SJSA1 (cell line): ENCODE results near the gene CCDC154. TPM values are rescaled to one million over a fixed set of nuclear protein-coding genes. Genes with fewer than 3 reads are reported as not detected.

Experiments
- DNase-seq, 2 experiments: peaks; one replicate each; pipeline ENCODE4 v3.0.0-alpha.2; 2015 to 2020; ENCODE audit warnings: low spot score in 2 of 2, low read depth in 1 of 2
- H3K27ac ChIP-seq: fragments of 250-450 bp; sonication (Bioruptor Pico); 2 replicates; pipeline ENCODE4 v1.5.1; 2020; ENCODE audit warnings: mild to moderate bottlenecking, moderate library complexity
- H3K27me3 ChIP-seq: fragments of 250-450 bp; sonication (Bioruptor Pico); replicated peaks from 2 replicates; pipeline ENCODE4 v1.5.1; 2020; ENCODE audit warnings: mild to moderate bottlenecking, moderate library complexity
- H3K36me3 ChIP-seq: fragments of 250-450 bp; sonication (Bioruptor Pico); 2 replicates; pipeline ENCODE4 v1.5.1; 2020; ENCODE audit warnings: mild to moderate bottlenecking
- H3K4me1 ChIP-seq: fragments of 250-450 bp; sonication (Bioruptor Pico); replicated peaks from 2 replicates; pipeline ENCODE4 v1.6.1; 2021; ENCODE audit warnings: mild to moderate bottlenecking
- H3K4me3 ChIP-seq: fragments of 250-450 bp; sonication (Bioruptor Pico); 2 replicates; pipeline ENCODE4 v1.5.1; 2020; ENCODE audit warnings: mild to moderate bottlenecking
- H3K9me3 ChIP-seq: fragments of 250-450 bp; sonication (Bioruptor Pico); replicated peaks from 2 replicates; pipeline ENCODE4 v1.5.1; 2020; ENCODE audit warnings: mild to moderate bottlenecking
- total RNA-seq: library from RNA; depleted of rRNA; stranded (reverse); fragments of >200 nt; shearing (Covaris generic); gene quantifications from 2 replicates; pipeline ENCODE4 v1.2.3, GENCODE V29; 2014

Gene CCDC154
- total RNA-seq, 1 experiment from 2014 or later: not detected

- H3K4me1 ChIP-seq: no peaks in the 10 kb centered on the region
These were observed 11.1 kb downstream of the CCDC154 start for GRCh38 chr16:1433263-1433560.

GRCh38 chr16:1432388-1433262, 11.7 kb downstream of the CCDC154 start:
- Histone ChIP-seq H3K9me3 (no peaks in the 10 kb centered on the region), H3K36me3 (no peaks in the 10 kb centered on the region), H3K27ac (no peak overlapping the region), H3K27me3 (peaks cover 23% of the 10 kb centered on the region), H3K4me3 (no peak overlapping the region), H3K4me1 (no peaks in the 10 kb centered on the region)
- no peak for DNase-seq

More at GRCh38 chr16:1433263-1433560, 11.1 kb downstream of the CCDC154 start:
- no peaks in the 10 kb centered on the region for H3K36me3 ChIP-seq
- H3K27ac ChIP-seq: no peak overlapping the region
- H3K4me3 ChIP-seq: no peak overlapping the region
- H3K9me3 ChIP-seq: no peaks in the 10 kb centered on the region
- DNase-seq: no peak
- H3K27me3 ChIP-seq: peaks cover 23% of the 10 kb centered on the region

- no peak for DNase-seq
- Histone ChIP-seq H3K27me3 (peaks cover 23% of the 10 kb centered on the region), H3K27ac (no peak overlapping the region), H3K36me3 (no peaks in the 10 kb centered on the region), H3K4me3 (no peak overlapping the region), H3K4me1 (no peaks in the 10 kb centered on the region), H3K9me3 (no peaks in the 10 kb centered on the region)
These were observed 12.7 kb downstream of the CCDC154 start for GRCh38 chr16:1431497-1432270.

GRCh38 chr16:1430759-1431496, 13.4 kb downstream of the CCDC154 start, which contains the start of gene PERCC1:
Gene PERCC1, plus strand, starts transcription at chr16:1431078. Its CDS starts 1,516 bp downstream, at chr16:1432594.
- H3K36me3 ChIP-seq: no peaks in the 10 kb centered on the region
- DNase-seq: no peak
- peaks cover 23% of the 10 kb centered on the region for H3K27me3 ChIP-seq
- no peaks in the 10 kb centered on the region for H3K9me3 ChIP-seq
- no peaks in the 10 kb centered on the region for H3K4me1 ChIP-seq
- no peak within 1 kb of the TSS for H3K27ac ChIP-seq
- no peak within 1 kb of the TSS for H3K4me3 ChIP-seq

GRCh38 chr16:1430214-1430758, 14.1 kb downstream of the CCDC154 start:
- Histone ChIP-seq H3K27me3 (peaks cover 23% of the 10 kb centered on the region), H3K4me1 (no peaks in the 10 kb centered on the region), H3K4me3 (no peak overlapping the region), H3K27ac (no peak overlapping the region), H3K36me3 (no peaks in the 10 kb centered on the region), H3K9me3 (no peaks in the 10 kb centered on the region)
- no peak for DNase-seq

GRCh38 chr16:1429631-1430030, 14.7 kb downstream of the CCDC154 start:
- no peak for DNase-seq
- Histone ChIP-seq H3K27ac (no peak overlapping the region), H3K27me3 (peaks cover 23% of the 10 kb centered on the region), H3K4me3 (no peak overlapping the region), H3K4me1 (no peaks in the 10 kb centered on the region), H3K9me3 (no peaks in the 10 kb centered on the region), H3K36me3 (no peaks in the 10 kb centered on the region)

- H3K4me1 ChIP-seq: no peaks in the 10 kb centered on the region
- DNase-seq: no peak
- H3K9me3 ChIP-seq: no peaks in the 10 kb centered on the region
- no peaks in the 10 kb centered on the region for H3K36me3 ChIP-seq
- peaks cover 23% of the 10 kb centered on the region for H3K27me3 ChIP-seq
- no peak overlapping the region for H3K27ac ChIP-seq
- H3K4me3 ChIP-seq: no peak overlapping the region
These were observed 15.3 kb downstream of the CCDC154 start for GRCh38 chr16:1429012-1429411.

- Histone ChIP-seq H3K36me3 (no peaks in the 10 kb centered on the region), H3K4me3 (no peak overlapping the region), H3K27ac (no peak overlapping the region), H3K4me1 (no peaks in the 10 kb centered on the region), H3K27me3 (peaks cover 23% of the 10 kb centered on the region), H3K9me3 (no peaks in the 10 kb centered on the region)
- no peak for DNase-seq
These were observed 15.8 kb downstream of the CCDC154 start for GRCh38 chr16:1428511-1428910.

GRCh38 chr16:1427473-1428461, 16.6 kb downstream of the CCDC154 start:
- no peak overlapping the region for H3K4me3 ChIP-seq
- H3K9me3 ChIP-seq: no peaks in the 10 kb centered on the region
- H3K4me1 ChIP-seq: no peaks in the 10 kb centered on the region
- DNase-seq: no peak
- peaks cover 16% of the 10 kb centered on the region; the same call in 1 of the 2 replicates for H3K27me3 ChIP-seq
- H3K27ac ChIP-seq: no peak overlapping the region
- H3K36me3 ChIP-seq: no peaks in the 10 kb centered on the region

- Histone ChIP-seq H3K36me3 (no peaks in the 10 kb centered on the region), H3K27me3 (peaks cover 8% of the 10 kb centered on the region; the same call in 1 of the 2 replicates)
These were observed 17.5 kb downstream of the CCDC154 start for GRCh38 chr16:1426734-1427471.

GRCh38 chr16:1425616-1426370, 18.6 kb downstream of the CCDC154 start:
- Histone ChIP-seq H3K4me3 (no peak overlapping the region), H3K4me1 (no peaks in the 10 kb centered on the region; the same call in 1 of the 2 replicates), H3K27me3 (peaks cover 5% of the 10 kb centered on the region; the same call in 1 of the 2 replicates), H3K36me3 (no peaks in the 10 kb centered on the region), H3K27ac (no peak overlapping the region), H3K9me3 (peaks cover 5% of the 10 kb centered on the region; the same call in 1 of the 2 replicates)
- DNase-seq: no peak

More at GRCh38 chr16:1426734-1427471, 17.5 kb downstream of the CCDC154 start:
- peaks cover 5% of the 10 kb centered on the region; the same call in 1 of the 2 replicates for H3K9me3 ChIP-seq
- no peak overlapping the region for H3K27ac ChIP-seq
- H3K4me1 ChIP-seq: no peaks in the 10 kb centered on the region
- H3K4me3 ChIP-seq: no peak overlapping the region
- no peak for DNase-seq
